HG03175 (cell line): ENCODE results near the gene SEC14L1.

ENCODE experiments used
- ATAC-seq: cut with Tn5 transposase; IDR thresholded peaks from one replicate; pipeline ENCODE4 v1.9.1; 2021; ENCODE audit warnings: mild to moderate bottlenecking, moderate library complexity; ENCODE audit not compliant: unreplicated experiment

SEC14L1 gene

DNA sequence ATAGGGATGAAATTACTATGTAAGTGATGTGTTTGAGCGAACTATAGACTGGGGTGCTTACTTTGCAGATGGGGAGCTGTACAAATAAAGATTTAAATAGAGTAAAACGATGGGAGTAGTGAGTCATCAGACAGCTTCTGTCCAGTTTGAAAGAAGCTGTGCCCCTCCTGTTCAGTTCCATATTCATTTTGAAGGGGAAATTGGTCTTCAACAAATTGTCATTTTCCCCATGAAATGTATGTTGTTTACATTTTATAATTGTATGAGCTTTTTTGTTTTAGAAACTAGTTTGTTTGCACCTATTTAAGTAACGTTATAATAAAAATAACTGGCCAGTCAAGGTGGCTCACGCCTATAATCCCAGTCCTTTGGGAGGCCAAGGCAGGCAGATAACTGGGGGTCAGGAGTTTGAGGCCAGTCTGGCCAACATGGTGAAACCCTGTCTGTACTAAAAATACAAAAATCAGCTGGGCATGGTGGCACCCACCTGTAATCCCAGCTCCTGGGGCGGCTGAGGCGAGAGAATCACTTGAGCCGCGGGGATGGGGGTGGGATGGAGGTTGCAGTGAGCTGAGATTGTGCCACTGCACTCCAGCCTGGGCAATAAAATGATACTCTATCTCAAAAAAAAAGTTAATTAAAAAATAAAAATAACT, 20.2 kb downstream of the SEC14L1 start:
- no peak for ATAC-seq

DNA sequence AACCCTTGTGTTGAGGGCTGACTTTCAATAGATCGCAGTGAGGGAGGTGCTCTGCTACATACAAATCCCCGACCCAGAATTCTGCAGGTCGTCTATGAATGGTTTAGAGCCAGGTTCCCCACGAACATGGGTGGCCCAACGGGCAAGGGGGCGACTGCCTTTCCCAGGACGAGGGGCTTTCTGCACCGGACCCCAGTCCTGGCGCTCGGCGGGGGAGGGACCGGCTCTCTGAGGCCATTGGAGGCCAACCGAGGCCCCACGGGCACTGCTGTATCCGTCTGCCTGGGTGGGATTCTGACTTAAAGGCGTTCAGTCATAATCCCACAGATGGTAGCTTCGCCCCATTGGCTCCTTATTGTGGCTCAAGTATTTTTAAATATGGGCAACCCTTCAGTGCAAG, 21.2 kb downstream of the SEC14L1 start:
- no peak for ATAC-seq

DNA sequence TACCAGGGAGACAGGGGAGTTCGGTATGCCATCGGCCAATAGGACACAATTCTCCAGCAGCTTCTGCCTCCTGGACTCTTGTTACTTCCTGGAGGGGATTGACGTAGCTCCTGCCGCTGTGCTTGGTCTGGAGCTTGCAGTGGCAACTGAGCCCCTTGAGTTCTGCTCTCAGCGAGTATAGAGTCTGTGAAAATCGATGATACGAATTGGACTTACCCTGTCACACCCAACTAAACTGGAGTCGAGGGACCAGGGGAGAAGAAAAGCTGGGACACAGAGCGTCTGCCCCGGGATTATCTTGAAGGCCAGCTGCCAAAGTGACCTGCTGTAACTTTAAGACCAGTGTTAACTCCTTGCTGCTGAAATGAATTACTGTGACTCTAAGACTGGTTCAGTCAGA, 22.2 kb downstream of the SEC14L1 start:
- no peak for ATAC-seq

GRCh38 chr17:77163511-77164280, 22.9 kb downstream of the SEC14L1 start:
- ATAC-seq, result no peak

DNA sequence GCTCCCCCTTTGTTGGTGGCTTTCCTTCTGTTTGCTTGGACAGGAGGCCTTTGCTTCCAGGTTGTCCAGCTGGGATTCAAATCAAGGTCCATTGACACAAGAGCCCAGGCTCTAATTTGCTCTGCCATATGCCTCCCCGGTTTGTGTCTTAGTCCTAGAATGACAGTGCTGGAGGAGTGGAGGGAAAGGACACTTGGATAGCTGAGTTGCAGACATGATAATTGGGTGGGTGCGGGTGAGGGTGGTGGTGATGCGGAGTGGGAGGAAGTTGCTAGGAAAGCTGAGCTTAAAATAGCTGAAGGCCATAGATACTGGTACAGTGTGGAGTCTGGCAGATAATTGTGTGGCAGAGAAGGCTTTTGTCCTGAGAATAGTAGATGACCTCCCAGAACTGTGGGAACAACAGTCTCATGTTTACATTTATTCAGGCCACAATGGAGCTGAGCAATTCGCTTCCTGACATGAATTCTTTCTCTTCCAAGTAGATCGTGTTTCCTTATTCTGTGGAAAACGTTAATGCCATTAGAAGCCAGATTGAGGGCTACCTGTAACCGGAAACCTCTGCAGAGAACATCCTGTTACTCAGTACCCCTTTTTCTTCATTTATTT, 23.8 kb downstream of the SEC14L1 start:
- ATAC-seq, result no peak

DNA sequence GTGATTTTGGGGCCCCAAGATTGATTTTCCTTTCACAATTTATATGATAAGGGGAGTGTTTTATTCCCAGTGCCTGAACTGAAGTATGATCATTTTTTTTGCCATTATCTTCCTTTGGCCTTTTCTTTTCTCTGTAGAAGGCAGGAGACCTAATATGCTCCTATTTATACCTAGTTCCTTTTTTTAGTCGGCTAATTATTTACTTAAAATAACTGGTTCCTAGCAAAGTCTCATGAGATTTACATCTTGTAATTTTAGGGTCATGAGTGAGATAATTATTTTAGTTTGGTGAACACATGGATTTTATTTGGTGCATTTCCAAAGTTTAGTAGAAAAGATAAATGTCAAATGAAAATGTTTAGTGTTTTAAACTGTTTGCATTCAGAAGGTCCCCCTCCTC, 24.8 kb downstream of the SEC14L1 start:
- no peak for ATAC-seq

DNA sequence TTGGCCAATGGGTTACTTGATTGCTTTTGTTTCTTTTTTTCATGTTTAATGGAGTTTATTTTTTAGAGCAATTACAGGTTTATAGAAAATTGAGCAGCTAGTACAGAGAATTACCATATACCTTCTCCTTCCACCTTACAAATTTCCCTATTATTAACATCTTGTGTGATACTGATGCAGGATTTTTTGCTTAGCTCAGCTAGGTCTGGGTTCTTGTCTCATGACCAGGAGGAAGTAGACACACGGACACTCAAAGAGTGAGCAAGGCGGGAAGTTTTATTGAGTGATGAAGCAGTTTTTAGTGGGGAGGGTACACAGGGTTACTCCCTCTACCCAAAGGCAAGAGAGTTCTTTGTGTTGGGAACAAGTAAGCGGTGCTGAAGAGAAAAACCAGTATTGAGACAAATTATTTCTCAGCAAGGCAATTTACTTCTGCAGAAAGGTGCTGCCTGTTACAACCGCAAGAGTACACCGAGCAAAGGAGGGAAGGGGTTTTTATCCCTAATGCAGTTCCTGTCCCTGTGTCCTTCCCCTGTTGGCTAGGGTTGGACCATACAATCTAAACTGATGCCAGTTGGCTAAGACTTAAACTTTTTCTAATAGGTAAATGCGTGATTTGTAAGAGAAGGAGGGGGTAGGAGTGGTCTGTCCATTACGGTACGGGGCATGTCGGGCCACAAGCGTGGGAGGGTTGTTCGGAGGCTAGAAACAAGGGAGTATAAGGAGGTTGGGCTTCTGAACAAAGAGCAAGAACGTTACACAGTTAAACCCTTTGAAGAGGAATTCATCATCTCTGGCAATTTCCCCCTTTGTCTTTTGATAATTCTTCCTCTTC, 26.9 kb downstream of the SEC14L1 start:
- ATAC-seq, result no peak

DNA sequence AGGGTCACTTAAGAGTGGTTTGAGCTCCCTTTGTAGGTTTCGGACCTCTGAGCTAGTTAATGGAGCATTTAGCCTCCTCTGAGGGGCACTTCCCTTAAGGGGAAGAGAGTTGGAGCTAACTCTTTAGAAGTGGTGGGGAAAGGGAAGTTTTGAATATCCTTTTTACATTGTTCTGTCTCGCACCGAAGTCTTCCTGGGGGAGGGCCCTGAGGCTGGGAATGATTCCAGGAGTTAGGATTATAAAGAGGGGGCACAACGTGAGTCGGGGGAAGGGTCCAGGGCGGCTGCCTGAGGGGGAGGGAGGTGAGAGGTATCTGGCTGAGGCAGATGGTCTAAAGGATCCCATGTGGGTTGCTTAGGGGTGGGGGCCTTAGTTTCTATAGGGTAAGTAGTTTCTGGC, 32.3 kb downstream of the SEC14L1 start:
- ATAC-seq, result no peak

DNA sequence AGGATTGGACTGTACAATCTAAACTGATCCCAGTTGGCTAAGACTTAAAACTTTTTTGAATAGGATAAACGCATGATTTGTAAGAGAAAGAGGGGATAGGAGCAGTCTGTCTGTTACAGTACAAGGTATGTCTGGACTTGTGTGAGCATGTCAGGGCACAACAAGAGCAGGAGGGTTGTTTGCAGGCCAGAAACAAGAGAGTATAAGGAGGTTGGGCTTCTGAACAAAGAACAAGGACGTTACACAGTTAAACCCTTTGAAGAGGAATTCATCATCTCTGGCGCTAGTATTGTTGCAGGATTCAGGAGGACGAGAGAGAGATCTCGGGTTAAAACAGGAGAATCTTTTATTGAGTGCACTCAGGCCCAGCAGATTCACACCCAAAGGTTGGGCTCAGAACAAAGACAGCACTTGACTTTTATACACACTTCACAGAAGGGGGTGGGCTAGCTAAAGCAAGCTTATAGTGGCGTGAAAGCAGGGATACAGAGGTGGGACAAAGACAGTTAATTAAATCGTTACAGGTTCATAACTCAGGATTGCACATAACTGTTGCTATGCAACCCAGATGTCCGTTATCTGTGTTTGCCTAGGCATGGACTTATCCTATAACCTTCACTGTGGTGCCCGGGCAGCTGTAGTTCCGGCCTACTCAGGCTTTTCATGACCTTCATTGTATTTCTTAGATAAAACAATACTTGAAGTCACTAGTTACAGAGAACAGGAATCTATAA, 34.3 kb downstream of the SEC14L1 start:
- ATAC-seq, result no peak

GRCh38 chr17:77177002-77177741, 36.4 kb downstream of the SEC14L1 start:
- no peak for ATAC-seq

GRCh38 chr17:77178050-77178449, 37.3 kb downstream of the SEC14L1 start:
- ATAC-seq, result no peak

GRCh38 chr17:77178563-77178962, 37.8 kb downstream of the SEC14L1 start:
- no peak for ATAC-seq

DNA sequence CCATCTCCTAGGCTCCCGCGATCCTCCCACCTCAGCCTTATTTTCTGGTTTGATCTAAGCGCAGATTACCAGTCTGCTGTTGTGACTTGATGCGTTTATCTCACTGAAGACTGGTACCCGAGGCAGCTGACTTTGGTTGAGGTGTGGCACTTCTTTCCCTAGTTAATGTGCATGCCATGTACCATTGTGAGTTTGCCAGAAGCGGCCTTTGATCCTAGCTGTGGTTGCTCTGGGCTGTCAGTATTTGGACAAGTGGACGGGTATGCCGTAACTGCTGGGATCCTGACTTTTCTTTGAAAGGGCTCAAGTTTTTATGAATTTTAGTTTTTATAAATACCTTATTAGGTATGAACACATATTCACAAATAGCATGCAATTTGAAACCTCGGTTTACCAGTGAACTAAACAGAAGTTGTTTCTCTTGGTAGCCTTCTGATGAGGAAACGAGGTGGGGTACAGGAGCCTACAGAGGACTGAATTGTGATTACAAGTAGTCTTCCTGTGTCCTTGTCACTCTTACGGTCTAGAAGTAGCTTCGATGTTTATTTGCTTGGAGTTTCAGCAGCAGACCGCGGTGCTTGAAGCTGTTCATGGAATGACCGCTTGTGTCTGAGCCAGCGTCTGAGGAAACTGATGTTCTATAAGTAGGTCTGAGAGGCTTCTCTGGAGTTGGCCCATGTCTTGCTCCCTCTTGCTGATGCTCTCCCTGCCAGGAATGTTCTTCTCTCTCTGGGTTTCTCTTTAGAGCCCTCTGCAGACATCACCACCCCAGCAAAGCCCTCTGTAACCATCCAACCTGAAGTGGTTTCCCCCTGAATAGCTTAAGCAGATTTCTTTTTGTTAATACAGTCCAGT, 40.0 kb downstream of the SEC14L1 start:
- no peak for ATAC-seq

- no peak for ATAC-seq
Observed at GRCh38 chr17:77182205-77183172, 41.7 kb downstream of the SEC14L1 start.

- ATAC-seq, result no peak
Observed at GRCh38 chr17:77184474-77184873, 43.7 kb downstream of the SEC14L1 start.

- no peak for ATAC-seq
Observed at GRCh38 chr17:77185137-77185536, 44.4 kb downstream of the SEC14L1 start.

GRCh38 chr17:77186141-77186604, 45.4 kb downstream of the SEC14L1 start:
- no peak for ATAC-seq
